HepG2 (cell line): ENCODE measurements around the gene KRT1. TPM values are rescaled to one million over a fixed set of nuclear protein-coding genes. Genes with fewer than 3 reads are reported as not detected.

Source experiments
- ATAC-seq: fragments of 200-7000 bp; cut with Tn5 transposase; 3 replicates; pipeline ENCODE4 v1.9.1; 2020; ENCODE audit warnings: mild to moderate bottlenecking, moderate library complexity
- BruUV-seq: library from RNA; stranded (reverse); fragments of 400-500 nt; replicated peaks from 2 replicates; lab custom pipeline; 2021; lab: Mats Ljungman, UMichigan
- CTCF ChIA-PET: fragments of 300-600 bp; formaldehyde crosslinking; extraction: SDS; loops from one replicate; lab custom pipeline; 2021; ENCODE audit warnings: low total read pairs, inconsistent platforms, low intra/inter-chr PET ratio; lab: Yijun Ruan, JAX
- POLR2A ChIA-PET: fragments of 350-600 bp; sonication (Branson Sonifier 250); formaldehyde crosslinking; loops from one replicate; lab custom pipeline; 2020; ENCODE audit warnings: antibody characterized with exemption, inconsistent platforms; lab: Yijun Ruan, JAX
- DNase-seq: peaks from one replicate; pipeline ENCODE4 v3.0.0-alpha.2; 2015; ENCODE audit warnings: low spot score
- FAIRE-seq: peaks from 3 replicates; lab custom pipeline; 2011; peaks lifted over from hg19 to GRCh38; lab: Jason Lieb, UNC
- H2AFZ ChIP-seq: one replicate; pipeline ENCODE4 v1.6.1; 2011; ENCODE audit warnings: low read length, inconsistent platforms
- H3K27ac ChIP-seq: fragments of 300-600 bp; 3 replicates; pipeline ENCODE4 v1.8.0; 2011; ENCODE audit warnings: mixed run types, mild to moderate bottlenecking, mixed read lengths, low read length, inconsistent platforms; ENCODE audit not compliant: insufficient read depth; ENCODE audit errors: extremely low read length
- H3K27me3 ChIP-seq, 2 experiments: fragments of 200-600 bp in 1 of 2; 2 replicates in 1 of 2; 3 replicates in 1 of 2; pipeline versions ENCODE4 v1.6.0 to v1.8.0; 2011; ENCODE audit warnings: low read length in 2 of 2, mild to moderate bottlenecking in 2 of 2, moderate library complexity in 2 of 2, inconsistent platforms in 1 of 2; ENCODE audit not compliant: insufficient read depth in 2 of 2, control insufficient read depth in 1 of 2
- H3K36me3 ChIP-seq, 2 experiments: fragments of 200-600 bp in 1 of 2; replicated peaks in 1 of 2; 2 replicates in 1 of 2; 3 replicates in 1 of 2; pipeline versions ENCODE4 v1.5.1 to v1.8.0; 2011; ENCODE audit warnings: low read length in 2 of 2, inconsistent platforms in 1 of 2; ENCODE audit not compliant: insufficient read depth in 2 of 2, control insufficient read depth in 1 of 2
- H3K4me1 ChIP-seq: 2 replicates; pipeline ENCODE4 v1.5.1; 2012; ENCODE audit warnings: low read length, inconsistent platforms; ENCODE audit not compliant: insufficient read depth
- H3K4me2 ChIP-seq: 2 replicates; pipeline ENCODE4 v1.6.0; 2011; ENCODE audit warnings: low read depth, low read length, inconsistent platforms
- H3K4me3 ChIP-seq, 3 experiments: fragments of 200-600 bp in 1 of 3; sonication (generic), shearing (Covaris generic) in 1 of 3; replicated peaks in 1 of 3; 2 replicates each; pipeline ENCODE4 v1.5.1; 2011 to 2016; ENCODE audit warnings: low read length in 3 of 3, inconsistent platforms in 2 of 3, low read depth in 2 of 3, mild to moderate bottlenecking in 2 of 3, control low read depth in 1 of 3, mixed read lengths in 1 of 3; ENCODE audit not compliant: insufficient read depth in 1 of 3
- H3K79me2 ChIP-seq: one replicate; pipeline ENCODE4 v1.6.1; 2011; ENCODE audit warnings: low read length, inconsistent platforms; ENCODE audit not compliant: insufficient read depth
- H3K9ac ChIP-seq: 2 replicates; pipeline ENCODE4 v1.6.0; 2011; ENCODE audit warnings: mild to moderate bottlenecking, low read depth, low read length, inconsistent platforms; ENCODE audit not compliant: insufficient read depth
- H3K9me3 ChIP-seq: 2 replicates; pipeline ENCODE4 v1.5.1; 2012; ENCODE audit warnings: mild to moderate bottlenecking, low read length
- H4K20me1 ChIP-seq: 2 replicates; pipeline ENCODE4 v1.6.0; 2011; ENCODE audit warnings: inconsistent platforms, mild to moderate bottlenecking, low read length, moderate library complexity; ENCODE audit not compliant: insufficient read depth
- ATF7-NPFF ChIP-seq: sonication (generic); formaldehyde crosslinking; IDR thresholded peaks from 2 replicates; pipeline ENCODE4 v1.8.1; 2023; ENCODE audit warnings: mild to moderate bottlenecking, low read depth, missing genetic modification reagents, moderate library complexity
- HOXA9 ChIP-seq: sonication (generic); formaldehyde crosslinking; IDR thresholded peaks from 2 replicates; pipeline ENCODE4 v1.8.1; 2022; ENCODE audit warnings: missing genetic modification reagents, mild to moderate bottlenecking, moderate library complexity, borderline replicate concordance
- NFIC ChIP-seq: IDR thresholded peaks from 2 replicates; pipeline ENCODE4 v1.6.1; 2012; ENCODE audit warnings: mild to moderate bottlenecking, low read length, inconsistent platforms
- PAF1 ChIP-seq: IDR thresholded peaks from 2 replicates; pipeline ENCODE4 v1.6.1; 2016; ENCODE audit warnings: missing genetic modification reagents, missing compliant biosample characterization
- ZFAT ChIP-seq: sonication (generic); formaldehyde crosslinking; conservative IDR thresholded peaks from 2 replicates; pipeline ENCODE4 v1.8.1; 2023; ENCODE audit warnings: missing genetic modification reagents, inconsistent platforms
- ZNF136 ChIP-seq: sonication (generic); formaldehyde crosslinking; IDR thresholded peaks from 2 replicates; pipeline ENCODE4 v1.8.1; 2022; ENCODE audit warnings: low read depth, mild to moderate bottlenecking, moderate library complexity, missing genetic modification reagents
- ZNF329 ChIP-seq: sonication (generic); formaldehyde crosslinking; IDR thresholded peaks from 2 replicates; pipeline ENCODE4 v1.9.0; 2021; ENCODE audit warnings: low read depth, mild to moderate bottlenecking, missing genetic modification reagents
- ZNF570 ChIP-seq: sonication (generic); formaldehyde crosslinking; IDR thresholded peaks from 2 replicates; pipeline ENCODE4 v1.4.0; 2020; ENCODE audit warnings: mild to moderate bottlenecking, missing genetic modification reagents, borderline replicate concordance
- ZNF605 ChIP-seq: sonication (generic); formaldehyde crosslinking; IDR thresholded peaks from 2 replicates; pipeline ENCODE4 v1.8.0; 2022; ENCODE audit warnings: mild to moderate bottlenecking, missing genetic modification reagents
- ZNF747 ChIP-seq: sonication (generic); formaldehyde crosslinking; IDR thresholded peaks from 2 replicates; pipeline ENCODE4 v1.8.1; 2023; ENCODE audit warnings: missing genetic modification reagents, mild to moderate bottlenecking, borderline replicate concordance
- ZNF83 ChIP-seq: sonication (generic); formaldehyde crosslinking; IDR thresholded peaks from 2 replicates; pipeline ENCODE4 v1.4.0; 2020; ENCODE audit warnings: missing genetic modification reagents, mild to moderate bottlenecking, borderline replicate concordance
- WGBS: methylation state at CpG from one replicate; pipeline ENCODE4 v1.1.6; 2017; ENCODE audit warnings: low lambda C conversion rate; 5-methylcytosine and 5-hydroxymethylcytosine counted together
- in situ Hi-C: cut with HindIII; loops from 2 replicates; pipeline ENCODE4 v1.10.0; 2017; ENCODE audit warnings: low pct_unique_long_range_greater_than_20kb; ENCODE audit not compliant: extremely low pct_ligation_motif_present
- intact Hi-C: fragments of 100-400 bp; cut with micrococcal nuclease; formaldehyde crosslinking; loops from one replicate; pipeline ENCODE4 v1.10.0; 2022; ENCODE audit not compliant: unreplicated experiment
- polyA plus RNA-seq, 8 experiments: library from polyadenylated mRNA; depleted of rRNA in 3 of 8; stranded (reverse) in 7 of 8; unstranded in 1 of 8; fragments of >200 nt; fragmentation: Illumina TruSeq in 4 of 8; extraction: Trizol in 4 of 8; gene quantifications; 2 replicates each; pipeline versions ENCODE4 v1.2.1 to v1.2.3, GENCODE V29; 2011 to 2016; ENCODE audit warnings: low read depth in 4 of 8, missing spikeins in 1 of 8, mixed read lengths in 1 of 8; ENCODE audit not compliant: insufficient read depth in 1 of 8
- total RNA-seq, 5 experiments: library from RNA; depleted of rRNA; stranded (reverse); fragments of >200 nt; fragmentation: Illumina TruSeq; extraction: Trizol; gene quantifications; 2 replicates each; pipeline ENCODE4 v1.2.3, GENCODE V29; 2016; ENCODE audit warnings: low read depth in 1 of 5

Gene KRT1
- total and polyA plus RNA-seq, 2 of the 13 experiments (the other 11 are each of a cell fraction or from before 2014, with no cell fraction given) = not detected

- no peak for ATAC-seq
- Histone ChIP-seq H3K4me3 (no peak overlapping the region), H3K4me2 (no peak overlapping the region), H3K9me3 (no peaks in the 10 kb centered on the region), H3K36me3 (no peaks in the 10 kb centered on the region), H3K27me3 (peaks cover 6 to 60% of the 10 kb centered on the region in 2 experiments; a peak in 3 of 5 replicates), H3K79me2 (no peaks in the 10 kb centered on the region), H3K9ac (no peak overlapping the region), H3K4me1 (no peaks in the 10 kb centered on the region), H3K27ac (no peak overlapping the region), H4K20me1 (no peaks in the 10 kb centered on the region), H2AFZ (no peak overlapping the region)
- ChIA-PET POLR2A (no interaction called here), CTCF (no interaction called here)
- intact Hi-C loops (no loop called here), in situ Hi-C loops (loop anchor here (25.0 kb wide), 1 partner anchor 300 kb away; no protein-coding TSS in a partner anchor)
- no peak for FAIRE-seq
- no peak for DNase-seq
- BruUV-seq = no TSS peak
- no peak for TF ChIP-seq PAF1 (CRISPR knock-in tag)
- TF ChIP-seq ZNF83 (CRISPR knock-in tag) = no peak
- TF ChIP-seq ZNF605 (CRISPR knock-in tag) = no peak
- TF ChIP-seq ATF7-NPFF (CRISPR knock-in tag) = no peak
- no peak for TF ChIP-seq ZFAT (CRISPR knock-in tag)
- WGBS = 0% methylated on average over 8 of the region's 8 CpGs
These were observed 7.5 kb upstream of the KRT1 start for GRCh38 chr12:52687497-52688385.

- no peak for TF ChIP-seq ZNF570 (CRISPR knock-in tag)
- no peak for TF ChIP-seq ZNF329 (CRISPR knock-in tag)
- no peak for TF ChIP-seq ZNF747 (CRISPR knock-in tag)
- TF ChIP-seq NFIC = no peak
- TF ChIP-seq ZNF136 (CRISPR knock-in tag) = no peak
- TF ChIP-seq HOXA9 (CRISPR knock-in tag) = no peak
- TF ChIP-seq, all 625 proteins: peak for 0
- Histone ChIP-seq H3K9me3 (no peaks in the 10 kb centered on the region), H3K27me3 (peaks cover 6 to 54% of the 10 kb centered on the region in 2 experiments; a peak in 3 of 5 replicates), H3K4me1 (no peaks in the 10 kb centered on the region), H3K9ac (no peak overlapping the region), H3K4me3 (no peak overlapping the region), H3K4me2 (no peak overlapping the region), H4K20me1 (no peaks in the 10 kb centered on the region), H3K27ac (no peak overlapping the region), H3K79me2 (no peaks in the 10 kb centered on the region), H2AFZ (no peak overlapping the region), H3K36me3 (no peaks in the 10 kb centered on the region)
- no peak for ATAC-seq
- DNase-seq = no peak
- intact Hi-C loops = no loop called here
- 3% methylated on average over 9 of the region's 9 CpGs for WGBS
- in situ Hi-C loops = loop anchor here (25.0 kb wide), 1 partner anchor 300 kb away; no protein-coding TSS in a partner anchor
- FAIRE-seq = no peak
- ChIA-PET POLR2A (no interaction called here), CTCF (no interaction called here)
- no TSS peak for BruUV-seq
These were observed 6.7 kb upstream of the KRT1 start for GRCh38 chr12:52686756-52687487.
